NT2/D1 (cell line): ENCODE data around the gene CYP27B1.

Experiments used
- DNase-seq: peaks from one replicate; pipeline ENCODE4 v3.0.0-alpha.2; 2011; ENCODE audit warnings: low read depth, low spot score
- H3K27me3 ChIP-seq: 2 replicates; pipeline ENCODE4 v1.6.0; 2011; ENCODE audit warnings: mild to moderate bottlenecking; ENCODE audit not compliant: insufficient read length, insufficient read depth
- H3K36me3 ChIP-seq: 2 replicates; pipeline ENCODE4 v1.6.1; 2011; ENCODE audit warnings: mild to moderate bottlenecking, low read length, mixed read lengths; ENCODE audit not compliant: insufficient read depth, insufficient read length
- H3K4me1 ChIP-seq: 2 replicates; pipeline ENCODE4 v1.5.1; 2011; ENCODE audit not compliant: insufficient read depth, insufficient read length
- H3K4me3 ChIP-seq: 2 replicates; pipeline ENCODE4 v1.5.1; 2011; ENCODE audit warnings: low read depth; ENCODE audit not compliant: insufficient read length
- H3K9ac ChIP-seq: 2 replicates; pipeline ENCODE4 v1.6.0; 2011; ENCODE audit warnings: low read depth; ENCODE audit not compliant: insufficient read length
- H3K9me3 ChIP-seq: 2 replicates; pipeline ENCODE4 v1.5.1; 2011; ENCODE audit warnings: mild to moderate bottlenecking, low read length; ENCODE audit not compliant: insufficient read depth
- SUZ12 ChIP-seq: IDR thresholded peaks from 2 replicates; pipeline ENCODE4 v1.6.1; 2011; ENCODE audit not compliant: insufficient read length, insufficient read depth; ENCODE audit errors: extremely low read depth
- YY1 ChIP-seq: IDR thresholded peaks from 2 replicates; pipeline ENCODE4 v1.6.1; 2011; ENCODE audit not compliant: insufficient read length, insufficient read depth
- ZNF274 ChIP-seq: IDR thresholded peaks from 2 replicates; pipeline ENCODE4 v1.6.1; 2011; ENCODE audit warnings: mild to moderate bottlenecking, low read depth, low read length

Gene CYP27B1

GRCh38 chr12:57713209-57713608 lies 53.7 kb downstream of the CYP27B1 start:
- Histone ChIP-seq H3K4me1 (peaks cover 4% of the 10 kb centered on the region), H3K4me3 (no peak overlapping the region), H3K36me3 (peaks cover 24% of the 10 kb centered on the region), H3K9ac (peak overlapping the region; percentile 11), H3K9me3 (no peaks in the 10 kb centered on the region), H3K27me3 (no peaks in the 10 kb centered on the region)
- TF ChIP-seq SUZ12 (no peak), YY1 (no peak), ZNF274 (no peak)
- no peak for DNase-seq

GRCh38 chr12:57712701-57713100 lies 54.2 kb downstream of the CYP27B1 start:
- Histone ChIP-seq H3K4me1 (peaks cover 4% of the 10 kb centered on the region), H3K9me3 (no peaks in the 10 kb centered on the region), H3K9ac (peak overlapping the region; percentile 11), H3K4me3 (no peak overlapping the region), H3K36me3 (peaks cover 19% of the 10 kb centered on the region), H3K27me3 (no peaks in the 10 kb centered on the region)
- TF ChIP-seq YY1 (no peak), ZNF274 (no peak), SUZ12 (no peak)
- no peak for DNase-seq
